Activated CD8-positive, alpha-beta memory T cell treated with anti-CD3 and anti-CD28 coated beads for 36 hours (primary cell): ENCODE measurements around the gene RDH5. TPM values are rescaled to one million over a fixed set of nuclear protein-coding genes. Genes with fewer than 3 reads are reported as not detected.

Experiments used
- CTCF ChIA-PET: fragments of 350-600 bp; sonication (Branson Sonifier 250); formaldehyde crosslinking; loops from one replicate; lab custom pipeline; 2021; ENCODE audit warnings: antibody characterized with exemption; lab: Charles Lee
- POLR2A ChIA-PET: fragments of 350-600 bp; sonication (Branson Sonifier 250); formaldehyde crosslinking; loops from one replicate; lab custom pipeline; 2021; ENCODE audit warnings: antibody characterized with exemption; lab: Charles Lee
- total RNA-seq, 2 experiments: library from RNA; stranded (reverse); gene quantifications; one replicate each; pipeline ENCODE4 v1.2.3, GENCODE V29; 2021

The RDH5 gene
- total RNA-seq, 2 experiments from 2014 or later: 4.9 to 5.2 TPM

DNA sequence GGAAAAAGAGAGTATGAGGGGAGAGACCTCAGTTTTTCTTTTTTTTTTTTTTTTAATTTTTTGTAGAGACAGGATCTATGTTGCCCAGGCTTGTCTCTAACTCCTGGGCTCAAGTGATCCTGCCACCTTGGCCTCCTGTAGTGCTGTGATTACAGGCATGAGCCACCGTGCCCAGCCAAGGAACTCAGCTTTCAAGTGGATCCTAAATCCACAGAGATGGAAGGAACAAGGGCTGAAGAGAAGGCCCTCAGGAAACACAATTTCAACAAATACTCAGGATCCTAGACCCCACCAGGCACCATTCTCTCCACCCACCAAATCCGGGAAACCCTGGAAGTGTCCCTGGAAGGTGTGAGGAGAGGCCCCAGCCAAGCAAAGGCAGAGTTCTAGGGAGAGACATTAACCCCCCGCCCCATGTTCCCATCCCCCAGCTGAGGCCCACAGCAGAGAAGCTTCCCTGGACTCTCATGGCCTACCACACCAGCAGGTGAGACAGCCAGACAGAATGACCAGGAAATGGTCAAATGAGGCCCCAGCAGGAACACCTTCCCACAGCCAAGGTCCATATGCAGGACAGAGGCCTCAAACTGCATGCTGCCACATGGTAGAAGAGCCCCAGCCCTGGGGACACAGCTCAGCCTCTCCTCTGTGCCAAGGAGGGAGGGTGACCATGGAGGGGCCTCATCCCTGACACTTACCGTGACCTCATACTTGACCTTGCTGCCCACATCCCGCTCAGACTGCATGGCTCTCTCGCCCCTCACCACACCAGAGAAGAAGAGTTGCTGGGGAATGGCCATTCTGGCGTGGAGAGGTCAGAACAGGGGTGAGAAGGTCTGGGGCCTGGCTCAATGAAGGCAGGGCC lies 26.6 kb upstream of the RDH5 start:
- CTCF ChIA-PET: interaction anchor here (0.7 kb wide), 1 partner anchor 43 kb away, joined by 3 read pairs; no protein-coding TSS in a partner anchor
- POLR2A ChIA-PET: no interaction called here

DNA sequence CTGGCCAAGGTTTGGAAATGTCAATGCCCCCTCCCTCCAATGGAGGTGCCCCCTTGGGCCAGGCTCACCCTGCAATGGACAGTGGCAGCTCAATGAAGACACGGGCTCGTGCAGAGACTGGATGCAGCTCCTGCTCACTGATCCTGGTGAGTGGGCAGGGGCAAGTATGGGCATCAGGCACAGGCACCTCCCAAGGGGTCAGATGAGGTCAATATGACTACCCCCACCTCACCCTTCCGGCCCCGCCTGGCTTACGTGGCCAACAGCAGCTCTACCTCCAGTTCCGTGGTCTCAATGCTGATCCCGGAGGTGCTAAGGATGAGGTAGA lies 26.0 kb upstream of the RDH5 start:
- POLR2A ChIA-PET: no interaction called here
- CTCF ChIA-PET: interaction anchor here (0.7 kb wide), 1 partner anchor 43 kb away, joined by 3 read pairs; no protein-coding TSS in a partner anchor

DNA sequence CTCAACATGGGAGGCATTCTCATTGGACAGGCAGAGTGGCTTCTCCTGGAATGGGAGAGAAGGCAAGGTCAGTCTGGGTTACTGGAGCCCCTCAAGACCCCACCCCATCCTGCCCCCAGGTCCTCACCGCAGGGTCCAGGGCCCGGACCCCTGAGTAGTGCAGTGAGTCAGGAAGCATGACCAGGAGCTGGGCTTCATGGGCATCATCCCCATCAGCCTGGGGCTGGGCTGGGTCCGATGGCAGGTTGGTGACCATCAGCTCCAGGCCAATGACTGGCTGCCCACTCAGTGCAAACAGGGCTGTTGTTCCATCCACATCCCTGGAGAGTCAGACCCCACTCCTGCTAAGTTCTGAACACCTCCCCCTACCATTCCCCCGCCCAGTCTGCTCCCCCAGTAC lies 25.5 kb upstream of the RDH5 start:
- ChIA-PET POLR2A (no interaction called here), CTCF (no interaction called here)

- ChIA-PET CTCF (no interaction called here), POLR2A (no interaction called here)
These were observed 24.8 kb upstream of the RDH5 start for GRCh38 chr12:55695349-55695748.

DNA sequence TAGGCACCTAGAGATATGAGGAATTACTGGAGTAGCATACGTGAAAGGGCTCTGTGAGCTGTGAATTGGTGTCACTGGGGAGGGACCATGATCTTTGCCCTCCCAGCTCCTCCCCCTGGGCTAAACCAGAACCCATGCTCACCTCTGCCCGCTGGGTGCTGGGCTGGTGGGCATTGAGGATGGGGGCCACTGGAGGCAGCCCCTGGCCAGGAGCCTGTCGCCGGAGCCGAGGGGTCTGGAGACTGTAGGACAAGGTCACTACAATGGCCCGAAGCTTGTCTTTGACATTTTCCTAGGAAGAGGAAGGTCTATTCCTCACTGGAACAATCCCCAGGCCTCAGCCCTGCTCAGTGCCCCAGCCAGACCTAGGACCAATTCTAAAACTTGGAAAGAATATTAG lies 24.1 kb upstream of the RDH5 start:
- CTCF ChIA-PET: no interaction called here
- POLR2A ChIA-PET: no interaction called here

DNA sequence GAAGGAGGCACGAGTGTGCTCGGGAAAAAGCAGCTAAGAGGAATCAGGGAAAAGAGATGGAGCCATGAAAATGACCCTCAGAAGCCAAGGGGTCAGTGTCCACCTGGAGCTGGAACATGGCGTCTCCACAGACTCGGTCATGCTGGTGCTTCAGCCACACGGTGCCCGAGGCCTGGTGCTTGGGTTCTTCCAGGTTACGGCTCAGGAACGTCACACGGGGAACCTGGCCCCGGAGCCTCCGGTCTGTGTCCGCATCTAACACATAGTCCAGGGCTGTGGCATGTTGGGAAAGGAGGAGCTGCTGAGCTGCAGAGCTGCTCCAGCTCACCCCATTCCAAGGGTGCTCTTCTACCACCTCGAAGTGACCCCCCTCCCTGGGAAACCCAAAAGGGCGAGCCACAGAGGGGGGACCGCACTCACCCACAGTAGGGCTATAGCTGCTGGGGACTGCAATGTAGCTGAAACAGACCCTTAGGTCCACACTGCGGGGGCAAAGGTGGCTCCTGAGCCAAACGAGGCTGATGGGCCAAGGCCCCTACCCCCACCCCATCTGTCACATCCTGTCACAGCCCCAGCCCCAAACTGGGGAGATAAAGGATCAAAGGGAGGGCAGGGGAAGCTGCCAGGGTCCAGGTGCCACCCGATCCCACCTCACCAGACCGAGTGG lies 23.3 kb upstream of the RDH5 start:
- ChIA-PET CTCF (no interaction called here), POLR2A (no interaction called here)

DNA sequence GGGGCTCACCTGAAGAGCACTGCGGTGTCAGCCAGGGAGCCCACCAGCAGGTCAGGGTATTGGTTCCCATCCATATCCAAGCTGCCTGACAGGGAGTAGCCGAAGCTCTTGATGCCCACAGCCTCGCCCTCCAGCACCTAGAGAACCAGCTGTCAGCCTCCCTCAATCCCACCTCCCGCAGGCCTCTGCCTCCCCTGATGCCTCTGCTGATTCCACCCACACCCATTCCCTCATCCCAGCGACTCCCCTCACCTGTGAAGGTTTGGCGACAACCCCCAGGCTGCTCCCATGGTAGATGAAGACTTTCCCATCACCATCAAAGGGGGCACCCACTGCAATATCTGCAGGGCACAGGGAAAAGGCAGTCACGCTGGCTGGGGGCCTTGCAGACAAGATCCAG lies 22.5 kb upstream of the RDH5 start:
- CTCF ChIA-PET: no interaction called here
- POLR2A ChIA-PET: interaction anchor here (0.5 kb wide), 1 partner anchor 735 kb away, joined by 7 read pairs; no protein-coding TSS in a partner anchor

- ChIA-PET POLR2A (interaction anchor here (0.5 kb wide), 1 partner anchor 734 kb away, joined by 7 read pairs; no protein-coding TSS in a partner anchor), CTCF (no interaction called here)
These were observed 21.8 kb upstream of the RDH5 start for GRCh38 chr12:55698241-55698955.

DNA sequence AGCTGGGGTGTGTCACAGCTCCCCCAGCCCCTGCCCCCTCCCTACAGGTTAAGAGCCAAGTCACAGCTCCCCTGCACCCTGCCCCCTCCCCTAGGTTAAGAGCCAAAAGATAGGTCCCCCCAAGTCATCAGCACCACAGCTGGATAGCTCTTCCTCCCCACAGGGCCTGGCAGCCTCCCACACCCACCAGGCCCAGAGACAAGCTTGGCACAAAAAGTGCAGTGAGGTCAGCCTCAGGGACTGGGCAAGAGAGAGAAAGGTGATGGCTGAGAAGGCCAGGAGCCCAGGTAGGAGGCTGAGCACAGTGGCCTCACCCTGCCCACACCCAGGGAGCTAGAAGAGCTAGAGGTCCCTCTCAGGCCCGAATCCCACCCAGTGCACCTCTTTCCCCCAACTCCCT lies 21.2 kb upstream of the RDH5 start:
- ChIA-PET POLR2A (no interaction called here), CTCF (no interaction called here)

- POLR2A ChIA-PET: no interaction called here
- CTCF ChIA-PET: no interaction called here
These were observed 20.6 kb upstream of the RDH5 start for GRCh38 chr12:55699471-55700055.

- CTCF ChIA-PET: interaction anchor here (0.6 kb wide), 1 partner anchor 21 kb away, joined by 3 read pairs; no protein-coding TSS in a partner anchor
- POLR2A ChIA-PET: no interaction called here
These were observed 19.8 kb upstream of the RDH5 start for GRCh38 chr12:55700255-55701018.

DNA sequence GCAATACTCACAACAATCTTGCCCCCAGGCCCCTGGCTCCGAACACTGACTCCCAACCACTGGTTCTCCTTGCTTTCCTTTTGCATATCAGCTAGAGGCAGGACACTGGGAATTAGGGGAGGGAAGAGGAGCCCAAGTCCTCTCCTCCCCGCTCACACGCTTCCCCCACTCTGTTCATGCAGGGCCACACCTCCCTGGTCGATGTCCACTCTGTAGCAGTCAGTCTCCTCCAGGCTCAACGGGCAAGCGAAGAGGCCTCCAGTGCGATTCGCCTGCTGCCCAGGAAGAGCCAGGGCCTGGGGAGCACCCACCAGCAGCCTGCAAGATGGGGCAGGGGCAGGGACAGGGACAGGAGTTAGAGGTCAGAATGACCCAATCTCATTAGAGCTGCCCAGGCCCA lies 17.3 kb upstream of the RDH5 start:
- CTCF ChIA-PET: no interaction called here

DNA sequence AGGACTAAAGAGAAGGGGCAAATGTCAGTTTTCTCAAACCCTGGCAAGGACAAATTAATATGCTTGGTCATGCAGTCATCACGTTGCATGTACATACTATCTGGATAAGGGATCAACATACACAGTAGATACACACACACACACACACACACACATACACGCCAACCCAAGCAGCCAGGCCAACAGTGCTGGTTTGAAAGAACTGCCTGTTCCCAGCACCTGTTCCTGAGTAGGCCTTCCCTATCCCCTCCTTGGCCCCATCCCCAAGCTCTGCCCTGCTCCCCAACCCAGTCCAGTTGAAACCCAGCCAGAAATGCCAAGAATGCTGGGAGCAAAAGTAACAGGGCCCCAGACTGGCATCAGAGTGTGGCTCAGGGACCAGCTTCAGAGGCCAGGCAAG lies 16.9 kb upstream of the RDH5 start:
- CTCF ChIA-PET: no interaction called here
- POLR2A ChIA-PET: no interaction called here

More for the DNA sequence above, 17.3 kb upstream of the RDH5 start:
- POLR2A ChIA-PET: no interaction called here

DNA sequence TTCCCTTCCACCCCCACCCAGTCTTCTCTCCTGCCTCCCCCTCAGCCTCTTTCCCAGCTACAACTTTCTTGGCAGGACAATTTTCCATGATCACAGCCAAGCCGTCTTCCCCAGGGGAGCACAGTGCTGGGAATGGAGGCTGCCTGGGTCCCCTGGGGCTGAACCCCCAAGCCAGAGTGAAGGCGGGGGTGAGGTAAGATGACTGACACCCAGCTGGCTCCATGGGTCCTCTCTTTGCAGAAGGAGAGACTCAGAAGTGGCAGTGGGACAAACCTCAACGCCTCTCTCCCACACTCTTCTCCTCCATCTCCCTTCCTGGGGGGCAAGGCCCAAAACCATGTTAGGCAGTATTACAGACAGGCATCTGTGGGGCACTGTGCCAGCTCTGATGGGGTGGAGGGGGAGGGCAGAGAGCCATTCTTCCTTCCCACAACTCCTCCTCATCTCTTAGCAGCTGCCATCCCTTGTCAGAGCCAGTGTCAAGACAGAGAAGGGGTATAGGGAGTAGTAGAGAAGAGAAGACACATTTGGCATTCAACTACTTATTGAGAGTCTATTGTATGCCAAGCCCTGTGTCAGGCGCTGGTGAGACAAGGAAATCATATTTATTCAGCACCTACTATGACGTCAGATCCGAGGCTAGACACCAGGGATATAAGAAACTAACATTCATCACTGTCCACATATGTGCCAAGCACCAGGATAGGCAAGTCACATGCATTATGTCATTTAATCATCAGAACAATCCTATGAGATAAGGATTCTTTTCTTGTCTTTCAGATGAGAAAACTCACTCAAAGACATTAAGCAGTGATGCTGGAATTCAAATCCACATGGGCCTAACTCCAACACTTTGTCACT lies 16.1 kb upstream of the RDH5 start:
- POLR2A ChIA-PET: no interaction called here
- CTCF ChIA-PET: no interaction called here

DNA sequence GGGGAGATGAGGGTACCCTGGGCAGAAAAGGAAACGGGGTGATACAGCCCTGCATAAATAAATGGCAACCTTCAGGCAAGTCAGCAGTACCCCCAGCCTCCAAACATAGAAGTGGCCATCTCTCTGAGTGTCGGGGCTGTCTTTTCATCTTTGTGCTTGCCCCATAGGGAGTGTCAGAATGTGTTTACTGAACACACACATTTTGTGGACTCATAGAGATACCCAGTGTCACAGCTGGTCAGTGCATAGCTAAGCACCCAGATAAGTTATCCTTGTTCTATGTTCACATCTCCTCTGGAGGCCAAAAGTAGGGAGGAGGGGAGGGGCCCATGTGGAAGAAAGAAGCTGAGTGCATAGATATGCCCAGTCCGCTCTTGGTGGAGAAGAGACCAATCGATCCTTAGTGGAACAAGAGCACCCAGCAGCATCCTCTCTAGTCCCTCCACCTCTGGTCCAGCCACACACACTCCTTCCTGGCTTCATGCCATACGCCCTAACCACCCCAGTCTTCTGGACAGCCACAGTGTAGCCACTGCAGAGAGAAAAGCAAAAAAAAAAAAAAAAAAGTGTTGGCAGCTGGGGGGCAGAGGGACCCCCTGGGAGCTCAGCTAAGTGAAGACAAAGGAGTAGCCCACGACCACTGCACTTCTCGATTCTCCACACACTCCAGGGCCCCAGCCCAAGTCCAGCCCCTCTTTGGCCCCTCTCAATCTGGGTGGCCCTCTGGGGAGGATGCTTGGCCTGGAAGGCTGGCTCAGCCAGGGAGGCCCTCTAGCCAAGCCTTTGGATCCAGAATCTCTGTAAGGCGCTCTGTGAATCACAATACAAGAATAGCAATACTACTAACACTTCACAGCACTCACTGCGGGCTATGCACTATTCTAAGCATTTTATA lies 15.1 kb upstream of the RDH5 start:
- CTCF ChIA-PET: interaction anchor here (0.6 to 2.7 kb wide), 3 partner anchors 11 to 49 kb away, joined by 4 to 7 read pairs (median 6); partner anchors contain the start of gene BLOC1S1
- POLR2A ChIA-PET: interaction anchor here (0.6 kb wide), 3 partner anchors 22 to 801 kb away, joined by 3 to 4 read pairs (median 3); no protein-coding TSS in a partner anchor

DNA sequence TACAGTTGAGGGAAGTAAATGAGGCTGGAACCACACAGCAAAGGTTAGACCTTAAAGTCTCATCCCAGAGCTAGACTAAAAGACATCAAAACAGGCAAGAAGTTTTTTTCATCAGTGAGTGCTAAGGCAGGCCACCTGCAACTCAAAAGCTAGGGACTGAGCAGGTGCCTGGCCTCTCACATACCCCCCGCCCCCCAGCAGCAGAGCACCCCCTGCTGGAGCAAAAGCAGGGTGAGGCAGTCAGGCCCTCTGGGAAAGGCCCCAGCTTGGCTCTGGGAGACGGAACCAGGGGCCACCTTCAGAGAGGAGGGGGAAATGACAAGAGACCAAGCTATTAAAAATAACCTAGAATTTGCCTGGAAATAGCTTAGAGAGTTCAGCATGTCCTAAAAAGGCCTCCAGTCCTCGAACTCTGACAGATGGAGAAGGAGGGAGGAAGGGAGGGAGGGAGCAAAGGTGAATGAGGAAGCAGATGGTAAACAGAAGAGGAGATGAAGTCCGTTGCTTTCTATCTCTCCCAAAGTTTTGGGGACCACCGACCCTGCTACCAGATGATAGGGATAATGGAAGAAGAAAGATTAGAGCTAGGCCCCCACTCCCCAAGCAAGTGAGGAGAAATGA lies 14.3 kb upstream of the RDH5 start:
- ChIA-PET CTCF (interaction anchor here (0.6 to 2.7 kb wide), 4 partner anchors 10 to 50 kb away, joined by 3 to 7 read pairs (median 5); partner anchors contain the start of gene BLOC1S1), POLR2A (interaction anchor here (0.6 kb wide), 2 partner anchors 23 to 800 kb away, joined by 3 read pairs; no protein-coding TSS in a partner anchor)
